ENCODE data around the gene DOCK9.

DOCK9 gene

GRCh38 chr13:98977568-98978265, at the start of gene DOCK9:
Gene DOCK9, minus strand, starts transcription at chr13:98978064. Its CDS starts 155 bp downstream, at chr13:98977909.
- DNase-seq = no peak

DNA sequence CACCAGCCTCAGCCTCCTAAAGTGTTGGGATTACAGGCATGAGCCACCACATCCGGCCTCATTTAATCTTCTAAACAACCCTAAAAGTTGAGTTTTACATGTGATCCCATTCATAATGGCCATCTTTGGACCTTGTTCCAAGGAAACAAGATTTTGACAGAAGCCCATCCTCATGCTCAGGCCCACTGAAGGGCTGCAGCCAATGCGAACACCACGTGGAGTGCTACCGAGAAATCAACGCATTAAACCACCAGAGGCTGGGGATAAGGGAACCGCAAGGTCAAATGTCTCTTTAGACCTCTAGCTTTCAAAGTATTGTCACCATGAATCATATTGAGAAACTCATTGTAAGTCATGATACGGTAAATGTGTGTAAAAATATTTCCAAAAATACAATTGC, 49.4 kb upstream of the DOCK9 start:
- DNase-seq = no peak

- DNase-seq = no peak
Observed at GRCh38 chr13:99022941-99023340, 45.1 kb upstream of the DOCK9 start.

GRCh38 chr13:99018418-99019180, 40.7 kb upstream of the DOCK9 start:
- no peak for DNase-seq

GRCh38 chr13:99015606-99016490, 38.0 kb upstream of the DOCK9 start:
- DNase-seq = no peak

- no peak for DNase-seq
Observed at GRCh38 chr13:99014522-99014921, 36.7 kb upstream of the DOCK9 start.

GRCh38 chr13:99013951-99014350, 36.1 kb upstream of the DOCK9 start:
- no peak for DNase-seq

DNA sequence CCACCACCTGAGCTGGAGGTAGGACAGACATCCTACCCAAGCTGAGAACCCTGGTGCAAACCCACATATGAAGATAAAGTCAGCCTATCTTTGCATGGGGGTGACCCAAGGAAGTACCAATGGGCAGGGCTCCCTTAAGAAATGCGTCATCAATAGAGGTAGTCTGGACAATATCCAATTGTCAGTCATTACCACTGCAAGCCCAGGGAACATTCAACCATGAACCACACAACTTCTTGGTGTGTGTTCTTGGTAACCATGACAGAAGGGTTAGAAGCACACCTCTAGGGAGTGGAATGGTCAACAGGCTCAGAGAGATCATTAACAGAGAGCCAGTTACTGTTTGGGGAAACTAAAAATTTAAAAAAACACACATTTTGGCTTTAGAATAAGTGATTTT, 34.7 kb upstream of the DOCK9 start:
- no peak for DNase-seq

DNA sequence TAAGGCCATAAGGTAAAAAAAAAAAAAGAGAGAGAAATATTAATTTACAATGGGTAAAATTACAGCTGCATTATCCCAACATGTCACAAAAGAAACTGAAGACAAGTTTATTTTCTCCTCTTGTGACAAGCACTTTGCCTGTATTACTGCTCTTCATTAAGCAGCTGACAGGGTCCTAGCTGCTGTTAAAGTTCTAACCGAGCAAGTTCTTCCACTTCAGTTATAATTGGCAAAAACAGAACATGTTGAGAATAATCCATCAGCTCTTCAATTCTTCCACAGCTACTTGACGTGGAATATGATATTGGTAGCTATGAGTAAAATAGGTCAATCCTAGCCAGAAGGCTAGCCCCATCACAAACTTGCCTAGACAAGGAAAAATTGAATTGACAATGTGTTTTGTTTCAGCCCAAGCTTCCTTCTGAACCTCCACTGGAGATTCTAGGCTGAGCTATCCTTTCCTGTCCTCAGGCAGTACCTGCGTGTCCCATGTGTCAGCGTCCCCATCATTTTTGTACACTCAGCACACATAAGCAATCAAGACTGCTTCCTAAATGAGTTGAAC, 32.2 kb upstream of the DOCK9 start:
- no peak for DNase-seq

DNA sequence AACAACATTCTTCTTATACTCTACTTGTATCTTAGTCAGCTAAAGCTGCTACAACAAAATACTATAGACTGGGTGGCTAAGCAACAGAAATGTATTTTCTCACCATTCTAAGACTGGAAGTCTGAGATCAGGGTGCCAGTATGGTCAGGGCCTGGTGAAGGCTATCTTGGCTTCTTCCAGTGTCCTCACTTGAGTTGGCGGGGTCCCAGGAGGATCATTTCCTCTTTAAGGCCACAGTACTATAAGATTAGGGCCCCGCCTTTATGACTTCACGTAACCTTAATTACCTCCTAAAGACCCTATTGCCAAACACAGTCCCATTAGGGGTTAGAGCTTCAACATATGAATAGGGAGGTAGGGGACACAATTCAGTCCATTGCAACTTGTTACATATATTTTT, 30.7 kb upstream of the DOCK9 start:
- DNase-seq = no peak

- no peak for DNase-seq
Observed at GRCh38 chr13:99007414-99007986, 29.6 kb upstream of the DOCK9 start.

DNA sequence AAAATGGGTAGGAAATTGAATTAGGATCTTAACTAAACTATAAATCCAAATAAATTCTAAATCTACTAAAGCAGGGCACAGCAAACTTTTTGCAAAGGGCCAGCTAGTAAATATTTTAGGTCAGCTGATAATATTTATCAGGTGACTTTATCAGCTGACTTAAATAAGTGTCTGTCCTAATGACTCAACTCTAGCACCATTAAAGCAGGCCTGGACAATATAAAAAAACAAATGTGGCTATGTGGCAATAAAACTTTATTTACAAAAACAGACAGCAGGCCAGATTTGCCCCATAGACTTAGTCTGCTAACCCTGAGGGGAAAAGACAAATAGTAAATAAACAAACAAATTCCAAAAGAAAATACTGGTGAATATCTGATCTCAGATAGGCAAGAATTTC, 27.7 kb upstream of the DOCK9 start:
- DNase-seq = no peak

DNA sequence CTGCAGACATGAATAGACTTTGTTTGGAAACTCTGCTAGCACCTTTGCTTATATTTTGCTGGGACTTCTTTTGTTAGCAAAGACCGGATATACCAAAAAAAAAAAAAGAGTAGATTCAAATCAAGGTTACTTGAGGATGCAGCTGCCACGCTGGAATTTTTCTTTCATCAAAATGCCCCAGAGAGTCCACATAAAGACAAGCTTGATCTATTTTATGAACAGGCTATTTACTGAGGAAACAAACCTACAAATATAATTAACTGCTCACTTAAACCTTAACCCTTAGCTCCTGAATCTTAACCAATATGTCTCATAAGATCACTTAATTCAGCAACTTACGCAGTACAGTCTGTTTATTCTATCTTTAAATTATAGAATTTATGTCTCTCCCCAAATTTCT, 27.1 kb upstream of the DOCK9 start:
- no peak for DNase-seq

DNA sequence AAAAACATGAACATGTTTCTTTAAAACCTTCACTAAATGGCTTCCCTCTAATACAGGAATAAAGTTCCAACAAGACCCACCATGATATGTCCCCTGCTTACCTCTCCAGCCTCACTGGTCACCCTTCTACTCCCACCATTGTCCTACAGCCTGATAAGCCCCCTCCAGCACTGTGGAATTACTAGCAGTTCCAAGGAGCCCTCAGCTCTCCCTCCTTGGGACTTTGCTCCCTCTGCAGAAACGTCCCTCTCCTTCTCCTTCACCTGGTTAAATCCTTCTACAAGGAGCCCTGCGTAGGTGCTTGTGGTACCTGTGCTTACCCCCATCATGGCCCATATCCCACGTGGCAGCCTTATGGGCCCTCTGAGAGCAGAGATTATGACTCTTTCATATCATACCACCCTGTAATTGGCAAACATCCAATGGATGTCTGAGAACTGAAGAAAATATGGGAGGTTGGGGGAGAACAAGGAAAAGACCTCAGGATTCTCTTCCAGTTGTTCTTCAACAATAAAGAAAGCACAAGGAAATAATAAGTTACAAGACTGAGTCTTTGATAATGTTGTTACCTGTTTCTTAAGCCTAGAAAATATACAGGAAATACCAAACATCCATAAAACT, 26.1 kb upstream of the DOCK9 start:
- no peak for DNase-seq

DNA sequence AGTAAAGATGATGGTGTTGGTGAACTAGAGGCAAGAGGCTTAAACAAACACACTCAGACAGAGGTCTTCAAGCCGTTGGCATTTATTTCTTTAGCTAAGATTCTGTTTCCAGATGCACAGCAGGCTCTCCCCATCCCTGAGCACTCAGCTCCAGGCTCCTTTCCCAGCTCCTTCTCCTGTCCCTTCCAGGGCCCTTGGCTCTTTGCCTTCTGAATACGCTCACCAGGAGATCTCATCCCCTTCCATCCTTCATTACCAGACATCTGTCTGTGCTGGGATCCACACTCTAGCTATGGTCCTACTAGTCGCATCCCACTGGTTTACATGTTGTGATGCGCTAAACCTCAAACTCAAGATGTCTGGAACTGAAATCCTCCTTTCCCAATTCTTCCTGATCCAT, 25.3 kb upstream of the DOCK9 start:
- DNase-seq = no peak

GRCh38 chr13:99002172-99002710, 24.4 kb upstream of the DOCK9 start:
- no peak for DNase-seq

GRCh38 chr13:99000137-99000536, 22.3 kb upstream of the DOCK9 start:
- no peak for DNase-seq

DNA sequence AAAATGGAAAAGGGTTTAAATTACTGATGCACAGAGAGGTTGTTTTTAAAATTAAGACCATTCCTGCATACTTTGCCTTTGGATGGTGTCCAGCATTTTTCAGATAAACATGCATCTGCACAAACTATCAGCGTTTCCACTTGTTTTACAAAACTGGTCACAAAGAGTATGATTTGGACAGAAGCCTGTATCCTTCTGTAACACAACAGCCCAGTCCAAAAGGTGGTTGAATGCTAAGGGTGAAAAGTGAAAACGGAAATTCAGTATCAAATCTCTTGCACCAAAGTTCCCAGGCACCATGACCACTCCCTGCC, 21.7 kb upstream of the DOCK9 start:
- no peak for DNase-seq

DNA sequence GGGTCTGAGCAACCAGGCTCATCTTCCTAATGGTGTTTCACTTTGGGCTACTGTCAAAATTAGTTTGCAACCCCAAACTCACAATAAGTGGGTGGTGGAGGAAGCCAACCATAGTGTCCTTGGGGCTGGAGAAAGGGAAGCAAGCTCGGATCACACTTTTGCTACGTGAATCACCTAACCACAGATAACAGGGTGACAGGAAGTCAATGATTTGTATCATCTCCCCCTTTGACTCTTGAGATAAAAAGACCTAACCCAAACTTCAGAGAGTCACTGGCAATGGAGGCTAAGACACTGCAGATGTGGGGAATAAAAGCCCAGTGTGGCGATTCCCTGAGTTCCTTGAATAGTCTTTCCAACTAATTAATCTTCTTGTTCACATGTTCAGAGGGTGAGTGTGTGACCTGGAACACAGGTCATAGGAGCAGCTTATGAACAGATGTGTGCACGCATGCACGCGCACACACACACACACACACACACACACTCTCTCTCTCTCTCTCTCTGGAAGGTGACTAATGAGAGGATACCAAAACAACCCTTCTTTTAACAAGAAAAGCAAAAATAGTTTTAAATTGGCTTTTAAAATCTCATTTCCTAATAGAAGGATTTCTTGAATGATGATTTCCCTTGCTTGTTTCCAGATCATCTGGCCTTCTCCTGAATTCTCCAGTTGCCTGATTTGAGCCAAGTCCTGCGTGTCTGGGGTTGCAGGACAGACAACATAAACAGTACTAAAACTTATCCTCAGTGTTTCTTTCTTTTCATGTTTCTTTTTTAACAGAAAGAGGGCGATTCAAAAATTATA, 21.2 kb upstream of the DOCK9 start:
- no peak for DNase-seq

DNA sequence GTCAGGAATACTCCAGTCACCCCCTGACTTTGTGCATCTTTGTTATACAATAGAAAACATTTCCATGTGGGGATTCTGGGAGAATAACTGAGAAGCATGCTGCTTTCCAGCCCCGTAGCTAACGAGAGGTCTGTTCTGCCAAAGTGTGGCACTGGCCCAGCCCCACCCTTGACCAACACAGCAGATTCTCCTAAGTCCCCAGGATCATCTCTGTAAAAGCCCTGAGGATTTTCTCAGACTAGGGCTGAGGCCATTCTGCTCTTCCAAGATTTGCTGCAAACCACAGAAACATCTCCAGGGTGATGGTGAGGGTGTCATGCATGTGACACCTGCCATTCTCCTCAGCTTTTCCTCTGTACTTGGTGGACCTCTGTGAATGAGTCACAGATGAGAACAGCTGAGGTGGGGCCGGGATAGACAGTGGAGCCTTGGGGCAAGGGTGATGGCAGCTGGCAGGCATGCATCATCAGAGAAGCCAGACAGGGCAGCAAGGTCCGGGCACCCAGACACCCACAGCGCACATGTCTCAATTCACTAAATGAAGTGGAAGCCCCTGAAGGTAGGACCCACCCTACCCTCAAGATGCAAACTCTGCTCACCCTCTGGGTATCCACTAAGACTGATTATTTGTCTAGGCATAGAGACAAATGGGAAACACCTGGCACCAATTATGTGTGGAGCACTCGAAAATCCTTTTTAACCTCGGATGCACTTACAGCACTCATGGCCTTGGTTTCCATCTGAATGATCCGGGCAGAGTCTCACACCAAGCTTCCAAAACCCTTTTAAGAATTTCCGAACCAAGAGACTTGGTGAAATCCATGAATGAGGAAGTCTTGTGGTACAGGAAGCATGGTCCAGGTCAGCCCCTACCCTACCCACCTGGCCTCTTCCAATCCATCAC, 20.1 kb upstream of the DOCK9 start:
- DNase-seq = no peak

Measured in inflammatory macrophage treated with lipopolysaccharide for 4 hours (primary cell).